HG02678 (cell line): ENCODE data around the gene KRTAP26-1.

Experiments used
- ATAC-seq: cut with Tn5 transposase; IDR thresholded peaks from one replicate; pipeline ENCODE4 v1.9.1; 2021; ENCODE audit warnings: mild to moderate bottlenecking, moderate library complexity; ENCODE audit not compliant: unreplicated experiment

The KRTAP26-1 gene

DNA sequence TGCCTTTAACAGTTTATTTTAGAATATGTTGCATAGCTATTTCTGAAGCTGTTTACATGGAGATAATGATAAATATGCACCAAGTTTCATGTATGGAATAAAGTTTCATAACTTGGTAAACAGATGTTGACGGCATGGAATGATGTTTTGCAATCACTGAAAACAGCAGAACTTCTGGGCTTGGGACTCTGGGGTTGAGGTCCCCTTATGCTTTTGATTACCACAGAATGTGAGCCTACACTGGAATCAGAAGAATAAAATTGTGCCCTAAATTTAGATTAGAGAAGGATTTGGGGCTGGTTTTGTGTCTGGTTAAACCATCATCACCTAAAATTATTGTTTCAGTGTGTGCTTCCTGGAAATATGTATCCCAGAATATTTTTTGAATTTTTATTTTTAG, 48.5 kb downstream of the KRTAP26-1 start:
- ATAC-seq, result no peak

- no peak for ATAC-seq
These were observed 49.0 kb downstream of the KRTAP26-1 start for GRCh38 chr21:30271156-30271555.

DNA sequence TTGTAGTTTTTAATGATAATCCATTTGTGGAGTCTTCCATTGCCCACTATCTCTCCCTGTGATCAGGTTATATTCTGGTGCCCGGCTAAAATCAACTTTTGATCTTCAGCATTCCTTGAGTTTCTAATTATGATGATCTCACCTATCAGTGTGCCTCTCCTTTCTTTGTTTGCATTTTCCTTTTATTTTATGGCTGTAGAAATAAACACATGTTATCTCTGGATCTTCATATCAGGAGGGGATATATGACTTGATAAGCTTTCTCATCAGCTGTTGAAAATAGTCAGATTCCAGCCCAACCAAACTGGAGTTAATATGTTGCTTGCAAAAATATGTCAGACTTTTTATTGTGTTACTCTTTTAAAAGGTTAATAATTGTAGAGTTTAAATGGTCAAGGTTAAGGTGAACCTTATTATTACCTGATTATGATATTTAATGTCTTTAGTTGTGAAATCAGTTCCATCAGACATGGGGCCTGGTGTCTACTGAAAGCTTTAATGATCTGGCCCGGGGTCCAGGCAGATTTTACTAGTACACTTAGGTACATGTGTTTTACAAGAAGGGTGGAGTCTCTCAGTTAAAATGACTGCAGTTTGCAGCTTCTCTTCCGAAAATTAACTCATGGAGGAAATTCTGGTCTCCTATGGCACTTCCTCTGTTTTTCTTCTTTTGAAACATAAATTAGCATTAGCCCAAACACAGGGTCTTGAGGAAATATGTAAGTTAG, 50.1 kb downstream of the KRTAP26-1 start:
- ATAC-seq, result no peak
